ENCODE data around the gene LAS1L. TPM values are rescaled to one million over a fixed set of nuclear protein-coding genes. Genes with fewer than 3 reads are reported as not detected.
"Not testable (repeated sequence)": the region's sequence is repeated elsewhere in the genome, so short reads cannot be mapped to it uniquely, and the experiment has no call there.

LAS1L gene
- total RNA-seq = 35.0 TPM

DNA sequence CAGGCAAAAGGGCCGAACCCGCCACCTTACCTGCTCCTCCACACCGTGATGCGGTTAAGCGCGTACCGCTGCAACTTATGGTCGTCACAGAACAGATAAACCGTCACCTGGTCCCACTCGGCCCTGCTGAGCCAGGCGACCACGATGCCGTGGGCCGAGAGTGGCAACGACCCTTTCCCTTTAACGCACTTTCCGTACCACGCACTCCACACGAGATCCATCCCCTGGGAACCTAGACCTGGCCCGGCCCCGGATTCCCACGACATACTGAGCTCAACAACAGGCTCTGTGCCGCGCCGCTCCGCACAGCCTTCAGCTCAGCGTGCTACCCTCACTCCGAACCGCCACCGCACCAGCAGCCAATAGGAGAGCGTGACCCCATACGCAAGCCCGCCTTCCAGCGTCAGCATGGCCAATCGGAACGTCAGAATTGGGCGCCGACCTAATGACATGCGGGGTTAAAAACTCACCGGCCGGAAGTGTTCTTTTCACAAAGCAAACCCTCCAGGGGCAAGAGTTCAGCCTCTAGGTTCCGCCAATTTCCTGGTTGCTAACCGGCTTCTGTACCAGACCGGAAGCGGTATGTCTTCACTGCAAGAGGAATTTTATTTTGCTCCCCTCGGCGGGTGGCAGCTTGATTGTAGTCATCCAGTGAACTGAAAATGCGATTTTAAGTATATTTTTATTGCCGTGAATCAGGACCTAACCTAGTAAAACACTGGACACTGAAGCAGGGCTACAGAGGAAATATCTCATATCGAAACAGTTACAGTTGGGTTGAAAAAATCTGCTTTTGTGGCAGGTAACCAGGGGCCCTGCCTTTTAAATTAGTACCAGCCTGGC, at the start of gene LAS1L:
LAS1L (minus strand) TSS at position 338 of the 843 bp plus-strand sequence; CDS start at position 266, 72 bp downstream.
- intact Hi-C loops (cut with DNase I) = no loop called here
- peak; percentile 93 for DNase-seq (ENCODE audit: low spot score)
- peak; percentile 100 for ATAC-seq

DNA sequence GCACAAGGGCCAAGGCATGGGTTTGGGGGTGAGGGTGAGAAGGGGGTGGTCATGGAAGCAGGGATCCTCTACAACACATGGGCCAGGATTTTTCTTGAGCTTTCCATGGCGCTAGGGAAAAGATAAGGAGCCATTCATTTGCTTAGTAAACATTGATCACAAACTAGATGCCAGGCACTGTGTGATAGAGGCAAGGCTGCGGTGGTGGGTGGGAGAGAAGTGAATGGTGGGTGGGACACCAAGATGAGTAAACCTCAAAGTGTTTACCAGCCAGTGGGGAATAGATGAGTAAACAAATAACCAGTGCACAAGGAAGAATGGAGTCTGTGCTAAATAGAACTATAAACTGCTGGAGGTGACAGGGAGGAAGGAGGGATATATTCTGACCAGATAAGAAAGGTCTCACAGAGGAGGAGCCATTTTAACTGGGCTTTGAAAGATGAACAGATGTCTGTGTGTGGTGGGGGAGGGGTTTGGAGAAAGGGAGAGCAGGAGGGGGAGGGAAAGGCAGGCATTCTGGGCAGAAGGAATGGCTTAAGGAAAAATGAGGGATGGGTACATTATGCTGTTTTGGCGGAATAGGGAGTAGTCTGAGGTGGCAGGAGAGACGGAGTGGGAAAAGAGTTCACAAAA, 48.0 kb upstream of the LAS1L start:
- DNase-seq (ENCODE audit: low spot score) = no peak
- no peak for ATAC-seq
- intact Hi-C loops (cut with DNase I) = loop anchor here (10.0 kb wide), 1 partner anchor 402 kb away; no protein-coding TSS in a partner anchor

- DNase-seq (ENCODE audit: low spot score) (peak; percentile 74), ATAC-seq (peak; percentile 93)
- intact Hi-C loops (cut with DNase I) = loop anchor here (10.0 kb wide), 1 partner anchor 403 kb away; no protein-coding TSS in a partner anchor
These were observed 47.2 kb upstream of the LAS1L start for GRCh38 chrX:65581661-65582339.

DNA sequence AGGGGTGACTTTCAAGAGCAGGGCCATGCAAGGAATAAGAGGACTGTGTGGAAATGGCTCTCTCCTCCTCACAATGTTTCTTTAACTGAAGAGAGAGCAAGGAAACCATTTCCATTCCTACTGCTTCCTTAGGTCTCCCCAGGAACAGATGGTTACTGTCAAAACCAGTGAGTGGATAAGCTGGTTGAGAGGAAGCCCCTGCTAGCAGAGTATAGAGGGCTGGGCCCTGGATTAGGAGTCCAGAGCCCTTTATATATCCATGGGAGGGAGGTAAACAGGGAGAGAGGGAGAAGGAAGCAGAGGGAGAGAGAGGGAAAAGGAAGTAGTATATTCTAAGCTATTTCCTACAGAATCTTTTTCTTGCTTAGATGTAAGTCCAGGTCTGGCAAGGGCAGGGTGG, 43.8 kb upstream of the LAS1L start:
- intact Hi-C loops (cut with DNase I) = no loop called here
- DNase-seq (ENCODE audit: low spot score) (no peak), ATAC-seq (no peak)

DNA sequence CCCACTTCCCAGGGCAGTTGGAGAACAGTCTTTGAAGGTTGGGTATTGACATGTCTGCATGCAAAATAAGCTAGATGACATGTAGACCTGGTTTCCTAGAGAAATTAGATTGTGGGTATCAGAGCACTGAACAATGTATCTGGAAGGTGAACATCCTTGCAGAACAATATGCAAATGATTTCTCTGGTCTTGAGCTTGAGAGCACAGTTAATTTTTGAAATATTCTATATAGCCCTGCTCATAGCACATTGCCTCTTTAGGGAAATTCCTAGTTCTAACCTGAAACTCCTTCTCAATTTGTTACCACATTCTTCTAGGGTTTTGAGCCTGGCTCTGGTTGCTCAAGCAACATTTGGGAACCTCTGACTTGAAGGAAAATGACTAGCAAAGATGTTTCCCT, 41.6 kb upstream of the LAS1L start:
- no peak for DNase-seq (ENCODE audit: low spot score)
- ATAC-seq = no peak
- intact Hi-C loops (cut with DNase I) = no loop called here

DNA sequence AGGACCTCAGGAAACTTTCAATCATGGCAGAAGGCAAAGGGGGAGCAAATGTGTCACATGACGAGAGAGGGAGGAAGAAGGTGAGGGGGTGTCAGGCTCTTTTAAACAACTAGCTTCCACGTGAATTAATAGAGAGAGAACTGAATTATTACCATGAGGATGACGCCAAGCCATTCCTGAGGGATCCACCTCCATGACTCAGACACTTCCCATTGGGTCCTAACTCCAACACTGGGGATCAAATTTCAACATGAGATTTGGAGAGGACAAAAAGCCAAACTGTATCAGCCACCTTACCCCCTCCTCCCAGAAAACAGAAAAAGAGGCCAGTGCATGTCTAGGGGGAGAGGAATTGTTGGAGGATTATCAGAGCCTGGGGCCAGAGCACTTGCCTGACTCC, 40.4 kb upstream of the LAS1L start:
- DNase-seq (ENCODE audit: low spot score) = no peak
- intact Hi-C loops (cut with DNase I) = no loop called here
- no peak for ATAC-seq

DNA sequence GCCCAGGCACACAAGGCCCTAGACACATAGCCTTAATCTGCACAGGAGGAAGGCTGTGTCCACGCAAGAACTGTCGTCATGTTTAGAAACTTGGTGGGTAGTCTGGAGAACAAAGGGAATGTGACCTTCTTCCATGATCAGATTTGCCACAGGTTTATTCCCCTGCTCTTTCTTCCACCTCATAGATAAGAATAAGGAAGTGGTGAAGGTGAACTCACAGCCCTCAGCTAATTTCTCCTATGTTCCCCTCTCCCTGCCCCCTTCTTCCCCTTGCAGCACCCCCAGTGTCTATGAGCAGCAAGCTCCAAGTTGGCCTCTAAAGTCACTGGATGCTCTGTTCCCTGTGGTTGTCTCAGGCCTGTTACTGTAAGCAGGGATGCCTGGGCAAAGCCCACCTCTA, 39.8 kb upstream of the LAS1L start:
- intact Hi-C loops (cut with DNase I) = no loop called here
- DNase-seq (ENCODE audit: low spot score) = no peak
- ATAC-seq = no peak

DNA sequence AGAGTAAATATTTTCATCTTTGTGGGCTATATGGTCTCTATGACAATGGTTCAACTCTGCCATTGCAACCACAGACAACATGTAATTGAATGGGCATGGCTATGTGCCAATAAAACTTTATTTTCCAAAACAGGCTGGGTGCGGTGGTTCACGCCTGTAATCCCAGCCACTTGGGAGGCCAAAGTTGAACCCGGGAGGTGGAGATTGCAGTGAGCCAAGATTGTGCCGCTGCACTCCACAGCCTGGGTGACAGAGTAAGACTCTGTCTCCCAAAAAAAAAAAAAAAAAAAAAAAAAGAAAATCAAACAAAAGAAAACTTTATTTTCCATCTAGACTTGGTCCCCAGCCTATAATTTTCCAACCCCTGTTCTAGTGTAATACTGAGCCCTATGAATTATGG, 38.4 kb upstream of the LAS1L start:
- intact Hi-C loops (cut with DNase I) = no loop called here
- DNase-seq (ENCODE audit: low spot score) (no peak), ATAC-seq (no peak)

GRCh38 chrX:65562850-65563249, 28.3 kb upstream of the LAS1L start:
- DNase-seq (ENCODE audit: low spot score); intact Hi-C loops (cut with DNase I); ATAC-seq: not testable (repeated sequence)

DNA sequence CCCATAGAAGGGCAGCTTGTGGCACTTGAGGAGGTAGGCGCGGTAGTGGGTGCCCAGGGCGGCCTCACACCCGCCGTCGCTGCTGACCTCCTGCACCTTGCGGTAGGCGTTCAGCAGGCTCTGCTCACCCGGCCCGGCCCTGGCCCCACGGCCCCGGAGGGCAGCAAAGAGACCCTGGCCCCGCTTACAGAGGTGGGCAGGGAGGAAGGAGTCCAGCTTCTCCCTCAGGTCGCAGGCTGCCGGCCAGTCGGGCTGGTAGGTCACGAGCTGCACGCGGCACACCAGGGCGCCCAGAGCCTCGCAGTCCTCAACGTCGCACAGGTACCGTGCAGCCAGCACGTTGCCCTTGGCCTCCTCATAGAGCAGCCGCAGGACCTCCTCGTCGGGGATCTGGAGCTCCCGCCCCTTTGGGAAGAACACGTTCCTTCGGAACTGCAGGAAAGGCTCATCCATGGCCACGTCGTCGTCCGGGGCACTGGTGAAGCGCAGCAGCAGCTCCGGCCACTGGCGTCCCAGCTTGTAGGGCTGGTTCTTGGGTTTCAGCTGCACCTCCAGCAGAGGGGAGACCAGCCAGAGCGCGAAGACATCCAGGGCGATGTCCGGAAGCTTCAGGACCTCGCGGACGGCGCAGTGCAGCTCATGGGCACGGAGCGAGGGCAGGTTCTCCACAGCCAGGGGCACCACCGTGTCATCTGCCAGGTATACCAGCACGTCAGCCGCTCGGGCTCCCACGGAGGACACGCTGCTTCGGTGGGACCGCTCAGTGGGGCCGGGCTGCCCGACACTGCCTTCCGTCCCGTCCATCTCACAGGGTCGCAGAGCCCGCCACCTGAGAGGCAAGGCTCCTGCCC, 17.1 kb upstream of the LAS1L start:
- intact Hi-C loops (cut with DNase I) = no loop called here
- DNase-seq (ENCODE audit: low spot score) = no peak
- ATAC-seq = no peak

GRCh38 chrX:65551086-65551485, 16.5 kb upstream of the LAS1L start:
- DNase-seq (ENCODE audit: low spot score) = no peak
- intact Hi-C loops (cut with DNase I) = no loop called here
- no peak for ATAC-seq

- intact Hi-C loops (cut with DNase I) = no loop called here
- ATAC-seq = no peak
These were observed 10.9 kb upstream of the LAS1L start for GRCh38 chrX:65545456-65545855.

DNA sequence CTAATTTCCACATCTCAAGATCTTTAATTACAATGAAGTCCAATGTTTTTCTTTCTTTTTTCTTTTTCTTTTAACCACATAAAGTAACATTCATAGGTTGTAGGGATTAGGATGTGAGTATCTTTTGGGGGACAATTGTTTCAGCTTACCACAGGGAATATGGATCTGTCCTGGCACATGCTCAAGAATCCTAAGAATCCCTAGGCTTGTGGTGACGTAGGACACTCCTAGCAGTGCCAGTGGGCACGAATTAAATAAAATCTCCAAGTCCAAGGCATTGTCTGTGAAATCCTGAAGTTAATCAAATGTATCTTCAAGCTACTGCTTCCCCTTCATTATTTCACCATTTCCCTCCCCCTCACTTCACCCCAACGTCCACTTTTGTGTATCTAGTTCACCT, 2.6 kb upstream of the LAS1L start:
- DNase-seq (ENCODE audit: low spot score) (no peak), ATAC-seq (no peak)
- intact Hi-C loops (cut with DNase I) = no loop called here

More at GRCh38 chrX:65545456-65545855, 10.9 kb upstream of the LAS1L start:
- DNase-seq (ENCODE audit: low spot score) = no peak

GRCh38 chrX:65536291-65536690, 1.7 kb upstream of the LAS1L start:
- DNase-seq (ENCODE audit: low spot score) (no peak), ATAC-seq (no peak)
- intact Hi-C loops (cut with DNase I) = no loop called here

DNA sequence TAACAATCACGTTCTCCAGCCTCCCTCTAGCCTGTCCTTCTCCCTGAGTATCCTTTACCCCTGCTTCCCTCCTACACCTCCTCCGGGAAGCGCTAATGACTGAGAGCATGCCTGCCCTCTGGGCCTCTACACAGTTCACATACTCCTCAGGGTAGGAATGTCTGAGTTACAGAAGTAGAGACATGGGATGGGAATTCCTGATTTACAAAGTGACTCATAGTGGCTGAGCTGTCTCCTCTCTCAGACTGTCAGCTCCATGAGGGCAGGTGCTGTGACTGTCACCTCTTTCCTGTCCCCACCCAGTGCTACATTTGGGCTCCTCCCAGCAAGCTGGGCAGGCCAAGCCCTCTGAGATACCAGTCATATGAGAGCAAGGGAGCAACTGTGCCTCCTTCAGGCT, 2.6 kb downstream of the LAS1L start:
- no peak for ATAC-seq
- intact Hi-C loops (cut with DNase I) = no loop called here
- no peak for DNase-seq (ENCODE audit: low spot score)

DNA sequence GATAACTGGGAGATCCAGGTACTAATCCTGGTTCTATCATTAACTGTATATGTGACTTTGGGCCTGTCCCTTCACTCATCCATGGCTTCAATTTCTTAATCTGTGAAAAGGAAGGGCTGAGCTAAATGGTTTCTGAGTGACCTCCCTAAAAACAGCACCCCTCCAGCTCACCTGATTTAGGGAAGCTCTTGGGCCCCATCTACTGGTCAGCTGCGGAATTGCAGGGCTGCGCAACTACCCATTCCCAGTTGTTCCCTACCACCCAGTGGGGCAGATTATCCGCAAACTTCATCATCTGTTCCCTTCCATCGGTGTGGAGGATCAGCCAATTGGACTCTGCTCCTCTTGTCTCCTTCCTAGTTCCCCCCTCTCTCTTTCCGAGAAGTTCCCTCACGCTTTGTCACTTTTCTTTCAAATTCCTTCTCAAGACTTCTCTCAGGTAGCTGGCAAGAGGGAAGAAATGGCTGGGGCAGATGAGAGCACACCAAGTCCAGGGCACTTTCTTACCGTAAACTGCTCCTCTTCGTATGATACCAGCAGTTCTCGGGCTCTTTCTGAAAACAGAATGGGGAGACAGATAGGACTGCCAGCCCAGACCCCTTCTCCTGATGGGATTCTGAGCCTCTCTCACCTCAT, 5.8 kb downstream of the LAS1L start:
- intact Hi-C loops (cut with DNase I) = no loop called here
- ATAC-seq (peak; percentile 59), DNase-seq (ENCODE audit: low spot score) (peak; percentile 70)

GRCh38 chrX:65528293-65528692, 6.3 kb downstream of the LAS1L start:
- DNase-seq (ENCODE audit: low spot score) (no peak), ATAC-seq (no peak)
- intact Hi-C loops (cut with DNase I) = no loop called here

DNA sequence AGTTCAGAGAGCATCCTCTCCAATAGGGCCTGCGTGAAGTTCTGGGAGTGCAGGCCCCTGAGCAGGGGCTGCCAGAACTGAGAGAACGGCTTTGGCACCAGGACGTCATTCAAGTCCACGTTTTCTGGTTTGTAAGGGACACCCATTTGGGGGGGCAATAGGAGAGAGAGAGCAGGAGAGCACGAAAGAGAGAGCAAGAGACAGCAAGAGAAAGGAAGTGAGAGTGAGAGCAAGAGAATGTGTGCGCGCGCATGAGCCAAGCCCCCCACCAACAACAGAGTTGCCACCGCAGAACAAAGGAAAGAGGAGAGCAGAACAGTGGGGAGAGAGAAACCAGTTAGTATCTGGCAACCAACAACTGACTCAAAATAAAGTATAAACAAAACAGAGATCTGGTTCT, 10.4 kb downstream of the LAS1L start:
- no peak for ATAC-seq
- intact Hi-C loops (cut with DNase I) = no loop called here

More for the DNA sequence above, 10.4 kb downstream of the LAS1L start:
- no peak for DNase-seq (ENCODE audit: low spot score)
